ENCODE results near the gene DSG1. TPM values are rescaled to one million over a fixed set of nuclear protein-coding genes. Genes with fewer than 3 reads are reported as not detected.

DSG1 gene
- total RNA-seq, 6 experiments from 2014 or later = 0.29 to 4.3 (median 1.4) TPM

DNA sequence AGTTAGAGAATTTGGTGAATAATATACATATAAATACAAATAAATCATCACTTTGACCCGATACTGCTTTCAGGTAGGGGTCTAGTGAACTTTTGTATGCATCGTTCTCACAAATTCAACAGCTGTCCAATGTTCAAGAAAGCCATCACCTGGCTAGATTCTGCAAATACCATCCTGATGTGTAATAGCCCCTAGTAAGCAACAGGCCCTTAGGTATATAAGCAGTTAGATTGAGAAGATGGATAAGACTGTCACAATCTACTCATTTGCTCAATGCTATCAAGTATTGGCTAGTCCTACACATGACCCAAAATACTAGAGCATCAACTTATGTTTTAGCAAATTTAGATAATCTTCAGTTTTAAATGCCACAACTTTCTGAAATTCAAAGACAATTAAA lies 20.7 kb upstream of the DSG1 start:
- TF ChIP-seq, protein P1, sequence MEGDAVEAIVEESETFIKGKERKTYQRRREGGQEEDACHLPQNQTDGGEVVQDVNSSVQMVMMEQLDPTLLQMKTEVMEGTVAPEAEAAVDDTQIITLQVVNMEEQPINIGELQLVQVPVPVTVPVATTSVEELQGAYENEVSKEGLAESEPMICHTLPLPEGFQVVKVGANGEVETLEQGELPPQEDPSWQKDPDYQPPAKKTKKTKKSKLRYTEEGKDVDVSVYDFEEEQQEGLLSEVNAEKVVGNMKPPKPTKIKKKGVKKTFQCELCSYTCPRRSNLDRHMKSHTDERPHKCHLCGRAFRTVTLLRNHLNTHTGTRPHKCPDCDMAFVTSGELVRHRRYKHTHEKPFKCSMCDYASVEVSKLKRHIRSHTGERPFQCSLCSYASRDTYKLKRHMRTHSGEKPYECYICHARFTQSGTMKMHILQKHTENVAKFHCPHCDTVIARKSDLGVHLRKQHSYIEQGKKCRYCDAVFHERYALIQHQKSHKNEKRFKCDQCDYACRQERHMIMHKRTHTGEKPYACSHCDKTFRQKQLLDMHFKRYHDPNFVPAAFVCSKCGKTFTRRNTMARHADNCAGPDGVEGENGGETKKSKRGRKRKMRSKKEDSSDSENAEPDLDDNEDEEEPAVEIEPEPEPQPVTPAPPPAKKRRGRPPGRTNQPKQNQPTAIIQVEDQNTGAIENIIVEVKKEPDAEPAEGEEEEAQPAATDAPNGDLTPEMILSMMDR (IDR thresholded peaks at IDR 0.05) = no peak
- no peak for TF ChIP-seq POLR2A (IDR thresholded peaks at IDR 0.05)
- Histone ChIP-seq H3K36me3 (no peaks in the 10 kb centered on the region), H3K27ac (no peak overlapping the region), H3K27me3 (no peaks in the 10 kb centered on the region), H3K9me3 (no peaks in the 10 kb centered on the region), H3K4me1 (peaks cover 0 to 8% (median 2%) of the 10 kb centered on the region in 4 donors), H3K4me3 (no peak overlapping the region)
- DNase-seq = no peak
- intact Hi-C loops (cut with DNase I) = no loop called here
- 69% methylated on average over 2 of the region's 2 CpGs for WGBS (ENCODE audit: insufficient coverage, low coverage, low lambda C conversion rate, missing lambda C conversion rate)
- ATAC-seq = no peak

DNA sequence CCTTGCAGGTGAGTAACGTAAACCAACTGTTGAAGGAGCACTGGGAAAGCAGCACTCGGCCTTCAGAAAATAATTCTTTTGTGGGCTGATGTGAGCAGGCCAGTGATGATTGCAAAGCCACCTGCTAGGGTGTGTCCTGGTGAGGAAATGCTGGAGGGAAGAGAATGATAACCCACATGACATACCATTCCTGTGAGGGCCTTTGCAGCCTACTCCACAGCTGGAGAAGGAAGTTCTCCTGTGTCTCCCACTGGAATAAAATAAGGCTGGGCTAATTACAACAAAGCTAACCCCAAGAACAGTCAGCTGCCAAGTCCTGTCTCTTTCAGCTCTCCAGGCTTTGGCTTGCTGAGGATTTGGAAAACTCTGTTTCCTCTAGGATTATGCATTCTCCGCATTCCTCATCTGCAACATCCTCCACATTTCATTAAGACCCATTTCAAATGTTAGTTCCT lies 16.7 kb upstream of the DSG1 start:
- no peak overlapping the region for H3K4me3 ChIP-seq
- 86% methylated on average over 3 of the region's 3 CpGs for WGBS (ENCODE audit: insufficient coverage, low coverage, low lambda C conversion rate, missing lambda C conversion rate)
- TF ChIP-seq, protein P1 (IDR thresholded peaks at IDR 0.05) = no peak
- no peak for TF ChIP-seq POLR2A (IDR thresholded peaks at IDR 0.05)
- intact Hi-C loops (cut with DNase I) = no loop called here
- no peak for DNase-seq
- no peaks in the 10 kb centered on the region for H3K27me3 ChIP-seq
- no peak for ATAC-seq
- no peak overlapping the region for H3K27ac ChIP-seq
- H3K36me3 ChIP-seq = no peaks in the 10 kb centered on the region
- no peaks in the 10 kb centered on the region for H3K9me3 ChIP-seq
- H3K4me1 ChIP-seq = no peaks in the 10 kb centered on the region

DNA sequence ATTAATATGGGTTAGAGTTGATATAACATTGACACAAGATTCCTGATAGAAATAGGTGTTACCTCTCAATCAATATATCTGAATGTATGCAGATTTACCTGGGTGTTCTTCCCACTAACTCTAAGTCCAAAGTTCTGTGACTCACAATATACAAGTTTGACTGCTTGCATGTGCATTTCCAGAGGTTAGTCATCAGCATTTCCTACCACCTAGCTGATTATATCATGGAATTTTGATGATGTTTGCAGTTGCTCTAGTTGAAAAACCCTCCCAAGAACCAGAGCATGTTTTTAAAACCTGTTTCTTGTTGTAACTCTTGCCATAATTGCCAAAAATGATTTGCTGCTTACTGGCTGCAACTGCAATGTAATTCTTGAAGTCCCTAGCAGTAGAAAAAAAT lies 15.0 kb upstream of the DSG1 start:
- H3K27me3 ChIP-seq = no peaks in the 10 kb centered on the region
- TF ChIP-seq, protein P1 (IDR thresholded peaks at IDR 0.05) = no peak
- no peak for TF ChIP-seq POLR2A (IDR thresholded peaks at IDR 0.05)
- intact Hi-C loops (cut with DNase I) = no loop called here
- no peak overlapping the region for H3K4me3 ChIP-seq
- H3K4me1 ChIP-seq = no peaks in the 10 kb centered on the region
- DNase-seq = no peak
- no peak overlapping the region for H3K27ac ChIP-seq
- no peaks in the 10 kb centered on the region for H3K9me3 ChIP-seq
- peak in 1 of 4 donors; percentile 62 for ATAC-seq
- H3K36me3 ChIP-seq = no peaks in the 10 kb centered on the region

DNA sequence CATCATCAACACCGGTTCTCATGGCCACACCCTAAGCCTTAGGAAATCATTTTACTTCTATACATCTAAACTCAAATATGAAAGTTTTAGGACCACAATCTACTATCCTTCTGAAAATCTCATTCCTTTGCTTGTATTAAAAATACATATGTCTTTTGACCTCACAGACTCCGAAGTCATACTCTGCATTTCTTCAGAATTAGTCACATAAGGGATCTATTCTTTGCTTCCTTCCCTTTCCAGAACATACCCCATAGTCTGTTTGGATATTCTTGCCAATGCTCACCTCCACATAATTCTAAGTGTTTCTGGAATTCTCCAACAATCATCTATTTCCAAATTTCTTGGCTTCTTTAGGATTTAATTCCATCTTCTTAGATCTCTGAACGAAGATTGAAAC lies 14.2 kb upstream of the DSG1 start:
- DNase-seq (no peak), ATAC-seq (no peak)
- Histone ChIP-seq H3K4me1 (no peaks in the 10 kb centered on the region), H3K36me3 (no peaks in the 10 kb centered on the region), H3K4me3 (no peak overlapping the region), H3K27ac (no peak overlapping the region), H3K27me3 (no peaks in the 10 kb centered on the region), H3K9me3 (no peaks in the 10 kb centered on the region)
- TF ChIP-seq POLR2A (IDR thresholded peaks at IDR 0.05) = no peak
- TF ChIP-seq, protein P1 (IDR thresholded peaks at IDR 0.05) = no peak
- intact Hi-C loops (cut with DNase I) = no loop called here
- 91% methylated on average over 3 of the region's 3 CpGs for WGBS (ENCODE audit: insufficient coverage, low coverage, low lambda C conversion rate, missing lambda C conversion rate)

DNA sequence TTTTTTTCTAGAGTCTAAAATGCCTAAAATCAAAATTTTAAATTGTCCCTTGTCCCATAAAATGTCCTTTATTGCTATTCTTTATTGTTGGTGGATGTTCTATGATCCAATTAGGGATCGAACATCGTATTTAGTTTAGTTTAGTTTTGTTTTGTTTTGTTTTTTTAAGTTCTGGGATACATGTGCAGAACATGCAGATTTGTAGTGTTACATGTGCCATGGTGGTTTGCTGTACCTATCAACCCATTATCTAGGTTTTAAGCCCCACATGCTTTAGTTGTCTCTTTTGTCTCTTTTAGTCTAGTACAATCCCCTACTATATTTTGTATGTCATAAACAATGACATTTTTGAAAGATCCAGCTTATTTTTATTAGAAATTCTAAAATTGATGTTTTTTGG lies 8.8 kb upstream of the DSG1 start:
- intact Hi-C loops (cut with DNase I) = no loop called here
- 74% methylated on average over 2 of the region's 2 CpGs for WGBS (ENCODE audit: insufficient coverage, low coverage, low lambda C conversion rate, missing lambda C conversion rate)
- no peak overlapping the region for H3K4me3 ChIP-seq
- H3K9me3 ChIP-seq = no peaks in the 10 kb centered on the region
- DNase-seq (no peak), ATAC-seq (no peak)
- no peaks in the 10 kb centered on the region for H3K4me1 ChIP-seq
- no peaks in the 10 kb centered on the region for H3K27me3 ChIP-seq
- H3K27ac ChIP-seq = no peak overlapping the region
- TF ChIP-seq POLR2A (IDR thresholded peaks at IDR 0.05) = no peak
- TF ChIP-seq, protein P1 (IDR thresholded peaks at IDR 0.05) = no peak
- H3K36me3 ChIP-seq = no peaks in the 10 kb centered on the region
